SH-SY5Y (cell line): Measurements from ENCODE around the gene TSEN54.

Source experiments
- GATA2 ChIP-seq: IDR thresholded peaks from 2 replicates; pipeline ENCODE4 v1.6.1; 2011; ENCODE audit warnings: mild to moderate bottlenecking, low read depth, low read length
- GATA3 ChIP-seq: IDR thresholded peaks from 2 replicates; pipeline ENCODE4 v1.6.1; 2011; ENCODE audit warnings: low read depth, mild to moderate bottlenecking, low read length, moderate library complexity

The TSEN54 gene

GRCh38 chr17:75549246-75550138, 33.2 kb downstream of the TSEN54 start:
- TF ChIP-seq GATA2 (no peak), GATA3 (no peak)

GRCh38 chr17:75550139-75550465, 33.8 kb downstream of the TSEN54 start:
- no peak for TF ChIP-seq GATA3
- TF ChIP-seq GATA2: no peak

GRCh38 chr17:75551266-75551665, 34.9 kb downstream of the TSEN54 start:
- TF ChIP-seq GATA3 (no peak), GATA2 (no peak)

- no peak for TF ChIP-seq GATA3
- no peak for TF ChIP-seq GATA2
These were observed 36.3 kb downstream of the TSEN54 start for GRCh38 chr17:75552425-75553294.

- TF ChIP-seq GATA2: no peak
- TF ChIP-seq GATA3: no peak
These were observed 37.2 kb downstream of the TSEN54 start for GRCh38 chr17:75553295-75554110.

- TF ChIP-seq GATA2: no peak
- TF ChIP-seq GATA3: no peak
These were observed 39.4 kb downstream of the TSEN54 start for GRCh38 chr17:75555679-75556153.

GRCh38 chr17:75557075-75557851, 40.9 kb downstream of the TSEN54 start:
- TF ChIP-seq GATA3: no peak
- peak; percentile 88 for TF ChIP-seq GATA2

- TF ChIP-seq GATA3 (no peak), GATA2 (no peak)
These were observed 41.7 kb downstream of the TSEN54 start for GRCh38 chr17:75557852-75558665.

- TF ChIP-seq GATA2 (no peak), GATA3 (no peak)
These were observed 42.6 kb downstream of the TSEN54 start for GRCh38 chr17:75558666-75559530.

- TF ChIP-seq GATA2 (no peak), GATA3 (no peak)
These were observed 43.7 kb downstream of the TSEN54 start for GRCh38 chr17:75559958-75560533.

- no peak for TF ChIP-seq GATA3
- no peak for TF ChIP-seq GATA2
These were observed 45.7 kb downstream of the TSEN54 start for GRCh38 chr17:75561927-75562603.
